ENCODE measurements around the gene RBP4.

RBP4 gene

GRCh38 chr10:93601146-93601773 lies at the start of gene RBP4:
RBP4 (minus strand) TSS chr10:93601235; CDS start chr10:93601028, 207 bp downstream.
- DNase-seq = no peak

GRCh38 chr10:93639791-93640190 lies 38.8 kb upstream of the RBP4 start:
- DNase-seq = no peak

- no peak for DNase-seq
These were observed 29.9 kb upstream of the RBP4 start for GRCh38 chr10:93630625-93631557.

GRCh38 chr10:93629647-93630305 lies 28.7 kb upstream of the RBP4 start:
- no peak for DNase-seq

GRCh38 chr10:93628858-93629257 lies 27.8 kb upstream of the RBP4 start:
- no peak for DNase-seq

- no peak for DNase-seq
These were observed 21.9 kb upstream of the RBP4 start for GRCh38 chr10:93622942-93623341.

GRCh38 chr10:93620925-93621324 lies 19.9 kb upstream of the RBP4 start:
- DNase-seq = no peak

GRCh38 chr10:93615576-93616235 lies 14.7 kb upstream of the RBP4 start:
- no peak for DNase-seq

- no peak for DNase-seq
These were observed 13.2 kb upstream of the RBP4 start for GRCh38 chr10:93614101-93614825.

GRCh38 chr10:93613126-93613525 lies 12.1 kb upstream of the RBP4 start:
- no peak for DNase-seq

GRCh38 chr10:93612311-93612710 lies 11.3 kb upstream of the RBP4 start, which contains the start of gene PDE6C:
PDE6C (plus strand) TSS chr10:93612537; CDS start chr10:93612726, 189 bp downstream.
- no peak for DNase-seq

GRCh38 chr10:93608421-93608820 lies 7.4 kb upstream of the RBP4 start:
- DNase-seq = no peak

- DNase-seq = no peak
These were observed 3.1 kb upstream of the RBP4 start for GRCh38 chr10:93604146-93604545.

GRCh38 chr10:93603023-93603422 lies 2.0 kb upstream of the RBP4 start:
- no peak for DNase-seq

GRCh38 chr10:93601774-93602162 lies 733 bp upstream of the RBP4 start:
- no peak for DNase-seq

GRCh38 chr10:93600446-93601145 lies 439 bp downstream of the RBP4 start:
- no peak for DNase-seq

GRCh38 chr10:93599778-93600177 lies 1.3 kb downstream of the RBP4 start:
- DNase-seq = no peak

GRCh38 chr10:93599335-93599734 lies 1.7 kb downstream of the RBP4 start:
- no peak for DNase-seq

GRCh38 chr10:93598157-93598556 lies 2.9 kb downstream of the RBP4 start:
- DNase-seq = no peak

- DNase-seq = no peak
These were observed 3.9 kb downstream of the RBP4 start for GRCh38 chr10:93597075-93597599.

- DNase-seq = no peak
These were observed 4.5 kb downstream of the RBP4 start for GRCh38 chr10:93596539-93596938.

Data from CD4-positive, alpha-beta T cell treated with Interleukin-10 for 1 hour (primary cell).